HG03558 (cell line): ENCODE results near the gene SBF2.

Experiments
- ATAC-seq: cut with Tn5 transposase; IDR thresholded peaks from one replicate; pipeline ENCODE4 v1.9.1; 2021; ENCODE audit warnings: moderate number of reproducible peaks; ENCODE audit not compliant: unreplicated experiment; ENCODE audit errors: extremely low read depth

The SBF2 gene

DNA sequence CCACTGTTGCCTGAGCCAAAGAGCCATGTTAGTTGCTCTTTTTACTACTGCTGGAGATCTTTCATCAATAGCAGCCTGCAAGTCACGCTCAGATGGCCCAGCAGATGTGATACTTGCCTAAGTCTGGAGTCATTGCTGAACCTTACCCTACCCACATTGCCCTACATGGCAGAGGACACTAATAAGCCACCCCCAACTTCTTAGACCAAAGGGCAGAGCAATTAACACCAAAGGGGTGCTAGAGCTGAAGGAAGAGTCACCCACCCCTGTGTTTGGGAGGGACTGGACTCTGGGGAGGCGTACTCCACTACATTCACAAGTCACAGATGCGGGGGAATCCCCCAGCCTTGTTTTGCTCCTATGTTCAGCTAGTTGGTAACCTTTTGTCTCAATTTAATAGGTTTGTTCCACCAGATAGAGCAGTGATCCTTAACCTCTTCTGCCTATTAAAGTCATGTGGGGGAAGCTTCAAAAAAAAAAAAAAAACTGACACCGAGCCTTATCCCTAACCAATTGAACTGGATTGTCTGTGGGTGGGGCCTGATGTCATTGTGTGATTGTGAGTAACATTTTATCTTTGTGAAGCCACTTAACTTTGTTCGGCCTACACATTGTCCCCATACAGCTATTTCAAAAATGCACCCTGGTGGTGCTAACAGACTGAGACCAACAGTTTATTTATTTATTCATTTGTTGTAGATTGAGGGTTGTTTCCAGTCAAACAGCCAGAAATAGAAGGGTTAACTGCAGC lies 23.9 kb upstream of the SBF2 start:
- ATAC-seq, result peak; percentile 37

DNA sequence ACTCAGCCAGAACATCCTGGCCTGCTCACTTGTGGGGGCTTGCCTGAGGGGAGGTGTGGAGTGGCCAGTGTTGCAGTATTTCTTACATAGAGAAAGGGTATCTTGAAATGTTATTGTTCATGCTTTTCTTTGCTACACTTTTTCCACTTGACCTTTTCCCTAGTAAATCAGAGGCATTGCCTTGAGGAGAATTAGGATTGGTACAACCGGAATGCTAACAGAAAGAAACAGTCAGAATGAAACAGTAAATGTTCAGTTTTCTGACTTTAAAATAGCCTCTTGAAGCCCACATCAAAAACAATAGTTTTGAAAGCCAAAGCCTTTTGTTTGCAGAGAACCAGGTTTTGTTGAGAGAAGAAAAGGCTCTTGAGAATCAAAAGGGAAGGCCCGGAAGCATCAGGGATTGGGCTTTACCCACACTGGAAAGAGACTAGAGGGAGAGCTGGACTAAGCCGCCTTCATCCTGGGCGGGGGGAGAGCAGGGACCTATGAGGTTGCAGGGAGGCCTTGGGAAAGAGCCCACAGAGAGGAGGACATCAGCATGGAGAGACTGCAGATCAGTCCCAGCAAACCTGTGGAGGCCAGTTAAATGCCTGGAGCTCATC lies 23.2 kb upstream of the SBF2 start:
- ATAC-seq, result no peak

DNA sequence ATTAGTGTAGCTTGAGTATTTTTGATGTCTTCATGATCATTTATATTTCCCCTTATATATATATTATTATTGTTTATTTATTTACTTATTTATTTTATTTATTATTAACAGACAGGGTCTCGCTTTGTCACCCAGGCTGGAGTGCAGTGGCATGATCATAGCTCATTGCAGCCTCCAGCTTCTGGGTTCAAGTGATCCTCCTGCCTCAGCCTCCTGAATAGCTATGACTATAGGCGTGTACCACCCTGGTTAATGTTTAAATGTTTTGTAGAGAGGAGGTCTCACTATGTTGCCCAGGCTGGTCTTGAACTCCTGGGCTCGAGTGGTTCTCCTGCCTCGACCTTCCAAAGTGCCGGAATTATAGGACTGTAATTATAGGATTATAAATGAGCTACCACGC lies 21.1 kb upstream of the SBF2 start:
- no peak for ATAC-seq

DNA sequence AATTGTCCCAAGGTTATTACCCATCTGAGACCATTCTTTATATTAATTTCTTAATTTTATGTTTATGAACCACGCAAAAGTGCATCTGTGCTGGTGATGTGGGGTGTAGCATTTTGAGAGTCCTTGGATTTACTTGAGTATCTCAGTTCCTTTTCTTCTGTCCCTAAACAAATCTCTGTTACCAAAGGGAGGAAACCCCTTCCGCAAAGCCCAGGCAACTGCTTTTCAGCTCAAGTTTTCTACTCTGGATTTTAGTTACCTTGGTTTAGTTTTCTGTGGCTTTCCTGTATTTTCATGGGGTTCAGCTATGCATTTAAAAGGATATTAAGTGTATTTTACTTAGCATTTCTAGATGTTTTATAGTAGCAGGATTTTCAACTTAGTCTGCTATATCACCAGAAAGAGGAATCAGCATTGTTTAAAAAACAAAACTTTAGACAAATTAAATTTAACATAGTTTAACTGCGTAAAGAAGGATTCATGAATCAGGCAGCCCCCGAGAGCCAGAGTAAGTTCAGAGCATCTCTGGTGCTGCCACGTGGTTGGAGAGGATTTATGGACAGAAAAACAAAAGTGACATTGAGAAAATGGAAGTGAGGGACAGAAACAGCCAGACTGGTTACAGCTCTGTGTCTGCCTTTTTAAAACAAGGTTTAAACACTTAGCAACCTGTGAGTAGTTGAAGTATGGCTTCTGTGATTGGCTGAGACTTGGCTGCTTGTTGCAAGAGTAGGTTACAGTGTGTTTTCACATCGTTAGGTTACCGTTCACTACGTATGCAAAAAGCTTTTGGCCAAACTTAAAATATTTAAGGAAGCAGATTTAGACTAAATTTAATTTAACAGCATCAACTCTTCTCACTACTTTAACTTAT lies 20.4 kb upstream of the SBF2 start:
- peak; percentile 51 for ATAC-seq

DNA sequence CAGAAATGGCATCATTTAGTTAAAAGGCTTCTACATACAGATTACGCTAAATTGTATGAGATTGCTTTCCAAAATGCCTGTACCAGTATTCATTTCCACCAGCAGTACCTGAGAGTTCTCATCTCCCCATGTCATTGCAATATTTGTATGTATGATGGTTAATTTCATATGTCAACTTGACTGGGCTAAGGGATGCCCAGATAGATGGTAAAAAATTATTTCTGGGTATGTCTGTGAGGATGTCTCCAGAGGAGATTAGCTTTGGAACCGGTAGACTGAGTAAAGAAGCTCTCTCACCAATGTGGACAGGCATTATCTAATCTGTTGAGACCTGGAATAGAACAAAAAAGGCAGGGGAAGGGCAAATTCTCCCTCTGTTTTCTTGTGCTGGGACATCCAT lies 17.8 kb upstream of the SBF2 start:
- ATAC-seq, result no peak

DNA sequence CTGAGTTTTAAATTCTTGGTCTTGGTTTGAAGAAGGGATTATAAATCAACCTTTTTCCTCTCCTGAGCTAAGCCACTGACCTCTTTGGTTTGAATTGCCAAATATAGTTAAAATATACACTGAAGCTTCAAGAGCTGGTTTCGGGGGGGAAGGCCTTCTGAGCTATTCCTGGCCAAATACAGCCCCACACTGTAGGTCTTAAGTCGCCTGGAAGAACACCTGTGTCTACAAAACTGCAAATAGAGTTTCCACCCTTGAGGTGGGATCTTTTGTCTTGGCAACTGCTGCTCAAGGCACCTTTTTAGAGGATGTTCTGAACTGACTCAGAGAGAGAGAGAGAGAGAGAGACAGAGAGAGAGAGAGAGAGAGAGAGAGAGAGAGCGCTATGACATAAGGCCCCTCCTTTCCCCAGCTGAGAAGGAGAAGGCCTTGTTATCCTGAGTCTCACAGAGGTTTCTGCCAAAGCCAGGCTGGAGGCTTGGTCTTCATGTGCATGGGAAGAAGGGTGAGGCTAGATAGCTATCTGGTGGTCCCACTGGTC lies 16.4 kb upstream of the SBF2 start:
- ATAC-seq, result no peak

DNA sequence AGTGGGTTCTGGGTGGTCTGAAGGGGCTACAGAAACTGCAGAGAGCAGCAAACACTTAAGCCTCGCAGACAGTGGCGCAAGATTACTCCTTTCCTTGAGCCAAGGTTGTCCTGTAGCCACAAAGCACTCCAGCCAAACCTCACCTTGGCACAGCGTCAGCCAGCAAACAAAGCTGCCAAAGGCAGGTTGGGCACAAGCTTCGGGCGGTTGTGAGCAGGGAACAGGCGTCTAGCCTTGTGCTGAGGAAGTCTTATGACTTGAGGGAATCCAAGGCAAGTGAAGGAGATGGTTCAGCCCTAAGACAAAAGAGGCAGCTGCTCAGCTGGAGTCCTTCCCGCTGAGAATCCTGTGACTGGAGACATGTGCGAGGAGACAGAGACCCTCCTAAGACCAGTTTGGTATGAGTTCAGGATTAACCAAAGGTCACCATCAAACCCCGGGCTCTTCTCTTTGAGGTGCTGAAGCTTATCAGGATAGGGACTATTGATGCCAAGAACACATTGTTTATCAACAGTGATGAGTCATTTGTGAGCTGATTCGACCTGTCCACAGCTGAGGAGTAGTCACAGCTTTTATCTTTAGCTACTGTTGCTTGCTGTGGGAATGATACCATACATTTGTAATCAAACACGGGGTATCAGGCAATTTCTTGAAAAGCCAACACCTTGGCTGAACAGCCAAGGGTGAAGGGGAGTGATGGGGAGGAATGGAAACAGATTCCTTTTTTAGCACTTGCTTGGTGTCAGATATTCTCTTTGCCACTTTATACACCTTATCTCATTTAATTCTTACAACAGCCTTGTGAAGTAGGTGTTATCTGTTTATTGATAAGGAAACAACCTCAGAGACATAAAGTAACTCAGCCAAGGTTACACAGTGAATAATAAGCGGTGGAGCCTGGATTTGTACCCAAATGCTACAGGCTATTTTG lies 15.4 kb upstream of the SBF2 start:
- ATAC-seq, result no peak

DNA sequence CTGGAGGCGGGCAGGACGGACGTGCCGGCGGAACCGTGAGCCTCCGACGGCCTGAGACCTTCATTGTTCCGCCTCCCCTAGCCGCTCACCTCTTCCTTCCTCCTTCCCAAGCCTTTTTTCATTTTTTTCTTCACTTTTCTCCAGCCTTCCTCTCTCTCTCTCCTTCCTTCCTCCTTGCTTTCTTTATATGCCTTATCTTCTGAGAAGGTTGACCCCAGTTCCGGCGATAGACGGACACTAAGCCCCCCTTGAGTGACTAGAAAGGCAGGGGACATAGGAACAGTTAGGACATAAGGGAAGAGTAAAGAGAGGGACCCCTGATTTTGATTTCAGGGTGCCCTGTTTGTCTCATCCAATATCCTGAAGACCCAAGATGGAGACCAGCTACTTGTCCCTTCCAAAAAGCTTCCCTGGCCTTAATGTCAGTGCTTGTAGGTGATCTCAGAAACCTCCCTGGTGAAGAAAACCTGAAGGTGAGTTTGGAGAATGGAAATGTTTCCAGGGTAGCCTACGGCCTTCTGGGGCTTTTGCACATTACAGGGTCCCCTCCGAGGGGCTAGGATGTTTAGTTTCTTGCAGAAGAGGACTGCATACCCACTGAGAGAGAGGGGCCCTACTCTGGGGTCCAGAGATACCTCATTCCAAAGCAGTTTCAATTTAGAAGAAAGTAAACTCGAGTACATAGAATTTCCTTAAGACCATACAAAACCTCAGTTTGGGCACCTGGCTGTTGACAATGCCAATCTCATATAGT lies 14.4 kb upstream of the SBF2 start:
- ATAC-seq, result no peak

DNA sequence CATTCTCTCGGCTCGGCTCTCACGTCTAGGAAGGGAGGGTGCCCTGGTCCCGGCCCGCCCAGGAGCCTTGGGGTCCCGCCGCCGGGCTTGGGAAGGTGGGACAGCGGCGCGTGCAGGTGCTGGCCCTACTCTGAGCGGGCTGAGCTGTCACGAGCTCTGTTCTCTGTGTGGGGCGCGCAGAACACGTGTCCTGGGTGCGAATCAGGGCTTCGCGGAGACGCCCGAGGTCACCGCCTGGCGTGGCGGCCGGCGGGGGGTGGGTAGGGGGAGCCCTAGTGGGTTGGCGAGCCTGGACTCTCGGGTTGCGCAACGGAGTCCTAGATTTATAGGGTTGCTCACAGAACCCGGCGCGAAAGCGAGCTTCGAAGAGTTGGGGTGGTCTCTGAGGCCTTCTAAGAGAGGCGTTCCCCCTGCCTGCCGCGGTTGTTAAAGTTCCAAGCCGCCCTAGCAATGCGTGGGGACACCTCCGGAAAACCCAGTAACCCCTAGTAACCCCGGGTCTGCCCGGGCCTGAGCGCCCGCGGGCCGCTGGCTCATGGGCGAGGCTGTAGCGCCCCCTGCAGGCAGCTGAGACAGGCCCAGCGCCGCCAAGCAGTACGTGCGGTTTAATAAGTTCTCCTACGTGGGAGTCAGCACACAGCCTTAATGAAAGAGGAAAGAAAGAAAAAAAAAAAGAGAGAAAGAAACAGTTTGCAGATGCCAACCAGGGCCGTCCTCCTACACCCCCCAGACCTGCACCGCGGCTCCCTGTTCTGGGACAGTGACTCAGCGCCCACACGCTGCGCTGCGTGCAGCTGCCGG lies 13.6 kb upstream of the SBF2 start:
- peak; percentile 31 for ATAC-seq

DNA sequence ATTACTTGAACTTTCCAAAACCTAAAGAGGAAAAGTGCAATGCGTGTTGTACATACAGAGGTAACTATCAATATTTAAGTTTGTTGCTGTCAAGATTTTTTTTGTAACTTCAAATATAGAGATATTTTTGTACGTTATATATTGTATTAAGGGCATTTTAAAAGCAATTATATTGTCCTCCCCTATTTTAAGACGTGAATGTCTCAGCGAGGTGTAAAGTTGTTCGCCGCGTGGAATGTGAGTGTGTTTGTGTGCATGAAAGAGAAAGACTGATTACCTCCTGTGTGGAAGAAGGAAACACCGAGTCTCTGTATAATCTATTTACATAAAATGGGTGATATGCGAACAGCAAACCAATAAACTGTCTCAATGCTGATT lies 13.0 kb upstream of the SBF2 start:
- ATAC-seq, result no peak

DNA sequence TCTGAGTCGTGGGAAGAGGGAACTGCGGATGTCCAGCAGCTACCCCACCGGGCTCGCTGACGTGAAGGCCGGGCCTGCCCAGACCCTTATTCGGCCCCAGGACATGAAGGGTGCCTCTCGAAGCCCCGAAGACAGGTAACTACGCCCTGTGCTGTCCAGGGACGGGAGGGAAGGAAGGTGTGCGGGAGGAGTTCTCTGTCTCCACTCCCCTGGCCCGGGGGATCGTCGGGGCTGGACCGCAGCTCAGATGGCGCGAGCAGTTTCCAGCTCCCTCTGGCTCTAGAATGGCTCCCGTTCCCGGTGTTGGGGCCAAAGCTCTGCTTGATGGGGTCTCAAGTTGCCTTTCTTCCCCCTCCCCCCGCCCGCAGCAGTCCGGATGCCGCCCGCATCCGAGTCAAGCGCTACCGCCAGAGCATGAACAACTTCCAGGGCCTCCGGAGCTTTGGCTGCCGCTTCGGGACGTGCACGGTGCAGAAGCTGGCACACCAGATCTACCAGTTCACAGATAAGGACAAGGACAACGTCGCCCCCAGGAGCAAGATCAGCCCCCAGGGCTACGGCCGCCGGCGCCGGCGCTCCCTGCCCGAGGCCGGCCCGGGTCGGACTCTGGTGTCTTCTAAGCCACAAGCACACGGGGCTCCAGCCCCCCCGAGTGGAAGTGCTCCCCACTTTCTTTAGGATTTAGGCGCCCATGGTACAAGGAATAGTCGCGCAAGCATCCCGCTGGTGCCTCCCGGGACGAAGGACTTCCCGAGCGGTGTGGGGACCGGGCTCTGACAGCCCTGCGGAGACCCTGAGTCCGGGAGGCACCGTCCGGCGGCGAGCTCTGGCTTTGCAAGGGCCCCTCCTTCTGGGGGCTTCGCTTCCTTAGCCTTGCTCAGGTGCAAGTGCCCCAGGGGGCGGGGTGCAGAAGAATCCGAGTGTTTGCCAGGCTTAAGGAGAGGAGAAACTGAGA lies 12.2 kb upstream of the SBF2 start:
- ATAC-seq, result no peak

DNA sequence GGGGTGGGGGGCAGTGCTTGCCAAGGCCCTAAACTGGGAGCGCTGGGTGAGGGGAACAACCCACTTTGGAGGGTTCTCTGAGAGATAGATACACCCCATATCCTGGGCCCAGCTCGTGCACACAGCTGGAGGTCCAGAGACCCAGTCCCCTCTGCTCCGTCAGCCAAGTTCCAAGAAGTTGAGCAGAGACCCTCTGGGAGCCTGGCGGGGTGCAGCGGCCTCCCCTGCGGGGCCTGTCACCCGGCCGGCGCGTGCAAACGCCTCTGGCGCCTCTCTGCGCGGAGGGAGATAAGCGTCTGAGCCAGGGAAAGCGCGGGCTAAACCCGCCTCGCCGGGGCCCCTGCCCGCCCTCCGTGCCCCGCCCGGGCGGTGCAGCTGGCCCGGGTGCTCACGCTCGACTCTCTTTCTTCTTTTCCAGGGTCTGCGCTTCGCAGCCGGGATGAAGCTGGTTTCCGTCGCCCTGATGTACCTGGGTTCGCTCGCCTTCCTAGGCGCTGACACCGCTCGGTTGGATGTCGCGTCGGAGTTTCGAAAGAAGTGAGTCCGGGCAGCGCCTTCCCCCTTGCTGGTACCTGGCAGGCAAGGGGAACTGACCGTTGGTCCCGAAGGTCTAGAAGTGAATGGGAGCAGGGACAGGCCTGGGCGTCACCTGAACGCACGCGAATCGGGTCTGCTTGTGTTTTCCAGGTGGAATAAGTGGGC lies 11.4 kb upstream of the SBF2 start:
- no peak for ATAC-seq

DNA sequence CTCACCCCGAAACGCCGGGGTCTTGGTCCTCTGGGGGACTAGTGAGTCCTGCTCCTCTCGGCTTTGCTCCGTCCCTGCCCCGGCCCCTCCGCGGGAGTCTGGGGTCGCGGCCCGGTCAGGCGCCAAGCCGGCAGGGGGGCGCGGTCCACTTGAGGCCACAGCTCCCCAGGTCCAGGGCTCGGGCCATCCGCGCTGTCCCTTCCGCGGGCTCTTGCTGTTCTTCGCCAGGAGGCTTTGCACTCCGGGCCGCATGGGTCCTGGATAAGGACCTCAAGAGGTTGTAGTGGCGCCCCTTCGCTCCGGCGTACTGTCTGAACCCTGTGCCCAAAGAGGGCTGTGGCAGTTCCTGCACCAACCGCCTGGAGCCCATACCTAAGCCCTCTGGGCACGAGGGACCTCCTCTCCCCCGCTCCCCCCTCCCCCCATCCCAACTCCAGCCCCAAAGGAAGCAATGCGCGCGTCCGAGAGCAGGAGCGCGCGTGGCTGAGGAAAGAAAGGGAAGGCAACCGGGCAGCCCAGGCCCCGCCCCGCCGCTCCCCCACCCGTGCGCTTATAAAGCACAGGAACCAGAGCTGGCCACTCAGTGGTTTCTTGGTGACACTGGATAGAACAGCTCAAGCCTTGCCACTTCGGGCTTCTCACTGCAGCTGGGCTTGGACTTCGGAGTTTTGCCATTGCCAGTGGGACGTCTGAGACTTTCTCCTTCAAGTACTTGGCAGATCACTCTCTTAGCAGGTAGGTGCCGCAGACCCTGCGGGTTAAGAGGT lies 10.7 kb upstream of the SBF2 start, which contains the start of gene ADM:
TSS of gene ADM (plus strand) at position 579 of the 767 bp plus-strand sequence. CDS start 628 bp downstream, outside the sequence.
- ATAC-seq, result no peak

DNA sequence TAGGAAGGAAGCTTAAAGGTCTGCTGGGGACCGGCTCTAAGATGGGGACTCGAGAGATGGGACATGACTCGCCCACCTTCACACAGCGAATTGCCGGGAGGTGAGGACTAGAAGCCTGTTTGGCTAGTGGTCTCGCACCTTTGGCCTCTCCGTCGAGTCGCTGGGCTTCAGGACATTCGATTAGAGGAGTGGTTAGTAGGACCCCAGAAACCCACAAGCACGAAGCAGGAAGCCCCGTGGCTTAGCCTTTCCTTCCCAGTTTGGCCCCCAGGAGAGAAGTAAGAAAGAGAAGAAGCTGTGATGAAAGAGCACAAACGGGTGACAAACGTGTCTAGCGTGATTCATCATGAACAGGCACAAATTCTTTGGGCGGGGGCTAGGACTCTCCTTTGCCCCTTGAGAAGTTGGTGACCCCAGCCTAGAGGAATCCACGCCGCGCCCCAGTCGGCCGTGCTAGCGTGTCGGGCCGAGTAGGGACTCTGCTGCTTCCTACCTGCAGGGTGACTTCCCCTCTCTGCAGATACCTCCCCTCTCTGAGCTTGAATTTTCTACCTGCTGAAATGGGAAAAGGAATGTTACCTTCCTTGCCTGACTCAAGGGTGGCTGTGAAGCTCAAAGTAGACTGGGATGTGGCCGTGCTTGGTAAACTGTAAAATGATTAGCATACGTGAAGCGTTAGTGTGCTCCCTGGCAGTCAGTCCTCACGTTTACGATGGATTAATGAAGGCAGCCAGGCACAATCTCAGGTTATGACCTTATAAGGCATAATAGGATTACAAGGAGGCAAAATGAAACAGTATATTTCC lies 9.7 kb upstream of the SBF2 start:
- no peak for ATAC-seq
